Mammary epithelial cell (primary cell): Measurements from ENCODE around the gene TBCCD1.
"Not testable (repeated sequence)": the region's sequence is repeated elsewhere in the genome, so short reads cannot be mapped to it uniquely, and the experiment has no call there.

Source experiments
- EZH2 ChIP-seq: IDR thresholded peaks from 2 replicates; pipeline ENCODE4 v1.6.1; 2012; ENCODE audit warnings: low read length, inconsistent platforms, borderline replicate concordance
- TF ChIP-seq, protein P1 (sequence below), 2 donors: IDR thresholded peaks in 1 of 2; conservative IDR thresholded peaks in 1 of 2; 2 replicates each; pipeline ENCODE4 v1.5.1; 2011 to 2012; ENCODE audit warnings: inconsistent platforms in 2 of 2, low read length in 2 of 2, mild to moderate bottlenecking in 2 of 2, control low read depth in 1 of 2, low read depth in 1 of 2; ENCODE audit not compliant: insufficient read depth in 1 of 2; ENCODE audit errors: extremely low read depth in 1 of 2

DNA sequence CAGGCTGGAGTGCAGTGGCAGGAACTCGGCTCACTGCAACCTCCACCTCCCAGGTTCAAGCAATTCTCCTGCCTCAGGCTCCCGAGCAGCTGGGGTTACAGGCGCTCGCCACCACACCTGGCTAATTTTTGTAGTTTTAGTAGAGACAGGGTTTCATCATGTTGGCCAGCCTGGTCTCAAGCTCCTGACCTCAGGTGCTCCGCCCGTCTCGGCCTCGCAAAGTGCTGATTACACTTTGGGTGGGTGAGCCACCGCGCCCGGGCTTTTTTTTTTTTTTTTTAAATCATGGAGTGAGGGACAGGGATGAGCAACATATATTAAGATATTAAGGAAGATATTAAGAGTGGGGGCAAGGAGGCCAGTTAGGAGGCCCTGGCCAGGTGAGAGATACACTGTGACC, 2.2 kb upstream of the TBCCD1 start:
- TF ChIP-seq EZH2: not testable (repeated sequence)
- TF ChIP-seq, protein P1, sequence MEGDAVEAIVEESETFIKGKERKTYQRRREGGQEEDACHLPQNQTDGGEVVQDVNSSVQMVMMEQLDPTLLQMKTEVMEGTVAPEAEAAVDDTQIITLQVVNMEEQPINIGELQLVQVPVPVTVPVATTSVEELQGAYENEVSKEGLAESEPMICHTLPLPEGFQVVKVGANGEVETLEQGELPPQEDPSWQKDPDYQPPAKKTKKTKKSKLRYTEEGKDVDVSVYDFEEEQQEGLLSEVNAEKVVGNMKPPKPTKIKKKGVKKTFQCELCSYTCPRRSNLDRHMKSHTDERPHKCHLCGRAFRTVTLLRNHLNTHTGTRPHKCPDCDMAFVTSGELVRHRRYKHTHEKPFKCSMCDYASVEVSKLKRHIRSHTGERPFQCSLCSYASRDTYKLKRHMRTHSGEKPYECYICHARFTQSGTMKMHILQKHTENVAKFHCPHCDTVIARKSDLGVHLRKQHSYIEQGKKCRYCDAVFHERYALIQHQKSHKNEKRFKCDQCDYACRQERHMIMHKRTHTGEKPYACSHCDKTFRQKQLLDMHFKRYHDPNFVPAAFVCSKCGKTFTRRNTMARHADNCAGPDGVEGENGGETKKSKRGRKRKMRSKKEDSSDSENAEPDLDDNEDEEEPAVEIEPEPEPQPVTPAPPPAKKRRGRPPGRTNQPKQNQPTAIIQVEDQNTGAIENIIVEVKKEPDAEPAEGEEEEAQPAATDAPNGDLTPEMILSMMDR (conservative IDR thresholded peaks at IDR 0.05 in 1 of 2, IDR thresholded peaks at IDR 0.05 in 1 of 2; ENCODE audit: extremely low read depth in 1 of 2, insufficient read depth in 1 of 2, low read depth in 1 of 2, low read length in 2 of 2): not testable (repeated sequence)
